ENCODE measurements around the gene CMTM3. TPM values are rescaled to one million over a fixed set of nuclear protein-coding genes. Genes with fewer than 3 reads are reported as not detected.

CMTM3 gene
- total and polyA plus RNA-seq, 12 donors, result 6.6 to 19.9 (median 7.9) TPM

- no peak for TF ChIP-seq CTCF (IDR thresholded peaks at IDR 0.05)
- H3K27ac ChIP-seq, result no peak overlapping the region
- DNase-seq (no peak), ATAC-seq (no peak)
- no peaks in the 10 kb centered on the region for H3K9me3 ChIP-seq
- peaks cover 0 to 6% (median 0%) of the 10 kb centered on the region in 9 donors for H3K36me3 ChIP-seq
- intact Hi-C loops (cut with DNase I), result no loop called here
- H3K4me1 ChIP-seq, result peaks cover 0 to 7% (median 0%) of the 10 kb centered on the region in 9 donors
- no peaks in the 10 kb centered on the region for H3K27me3 ChIP-seq
- no peak overlapping the region for H3K4me3 ChIP-seq
- WGBS, 2 donors, result 88 to 91% methylated on average over 6 of the region's 6 CpGs
Observed at GRCh38 chr16:66639091-66639885, 34.8 kb downstream of the CMTM3 start.

DNA sequence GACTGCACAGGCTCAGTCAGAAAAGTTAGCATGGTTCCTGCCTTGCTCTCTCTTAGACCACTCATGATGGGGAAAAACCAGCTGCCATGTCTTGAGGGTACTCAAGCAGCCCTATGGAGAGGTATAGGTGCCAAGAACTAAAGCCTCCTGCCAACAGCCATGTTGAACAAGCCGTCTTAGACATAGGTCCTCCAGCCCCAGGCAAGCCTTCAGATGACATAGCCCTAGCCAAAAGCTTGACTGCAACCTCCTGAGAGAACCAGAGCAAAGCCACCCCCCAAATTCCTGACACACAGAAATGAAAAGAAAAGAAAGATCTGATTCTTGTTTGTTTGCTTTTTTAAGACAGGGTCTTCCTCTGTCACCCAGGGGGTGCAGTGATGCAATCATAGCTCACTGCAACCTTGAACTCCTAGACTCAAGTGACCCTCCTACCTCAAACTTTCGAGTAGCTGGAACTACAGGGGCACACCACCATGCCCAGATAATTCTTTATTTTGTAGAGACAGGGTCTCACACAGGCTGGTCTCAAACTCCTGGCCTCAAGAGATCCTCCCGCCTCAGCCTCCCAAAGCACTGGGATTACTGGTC is 36.3 kb downstream of the CMTM3 start:
- intact Hi-C loops (cut with DNase I), result no loop called here
- H3K27ac ChIP-seq, result no peak overlapping the region
- 95 to 97% methylated on average over 3 of the region's 3 CpGs for WGBS, 2 donors
- TF ChIP-seq CTCF (IDR thresholded peaks at IDR 0.05), result no peak
- ATAC-seq (no peak), DNase-seq (no peak)
- no peaks in the 10 kb centered on the region for H3K36me3 ChIP-seq
- H3K9me3 ChIP-seq, result no peaks in the 10 kb centered on the region
- H3K4me3 ChIP-seq, result no peak overlapping the region
- peaks cover 0 to 6% (median 0%) of the 10 kb centered on the region in 9 donors for H3K4me1 ChIP-seq
- H3K27me3 ChIP-seq, result no peaks in the 10 kb centered on the region

DNA sequence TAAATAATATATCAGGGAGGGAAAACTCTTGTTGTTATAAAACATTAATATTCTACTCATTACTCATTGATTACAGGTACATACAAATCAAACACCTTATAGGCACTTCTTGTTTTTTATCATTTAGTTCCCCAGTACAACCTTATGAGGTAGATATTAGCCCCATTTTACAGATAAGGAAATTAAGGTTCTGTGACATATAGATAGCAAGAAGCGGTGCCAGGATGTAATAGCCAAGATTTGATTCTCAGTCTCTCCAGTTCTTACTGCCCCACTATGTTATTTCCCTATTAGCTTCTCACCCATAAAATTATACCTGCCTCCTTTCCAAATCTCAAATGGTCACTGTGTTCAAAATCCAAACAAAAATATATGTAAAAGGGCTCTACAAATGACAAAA is 36.9 kb downstream of the CMTM3 start:
- peaks cover 0 to under 1% (median 0%) of the 10 kb centered on the region in 9 donors for H3K4me1 ChIP-seq
- no peak for DNase-seq
- H3K27me3 ChIP-seq, result no peaks in the 10 kb centered on the region
- no peak for ATAC-seq
- TF ChIP-seq CTCF (IDR thresholded peaks at IDR 0.05), result no peak
- 95 to 96% methylated on average over 1 of the region's 1 CpG for WGBS, 2 donors
- H3K4me3 ChIP-seq, result no peak overlapping the region
- intact Hi-C loops (cut with DNase I), result no loop called here
- no peaks in the 10 kb centered on the region for H3K9me3 ChIP-seq
- H3K27ac ChIP-seq, result no peak overlapping the region
- H3K36me3 ChIP-seq, result no peaks in the 10 kb centered on the region

DNA sequence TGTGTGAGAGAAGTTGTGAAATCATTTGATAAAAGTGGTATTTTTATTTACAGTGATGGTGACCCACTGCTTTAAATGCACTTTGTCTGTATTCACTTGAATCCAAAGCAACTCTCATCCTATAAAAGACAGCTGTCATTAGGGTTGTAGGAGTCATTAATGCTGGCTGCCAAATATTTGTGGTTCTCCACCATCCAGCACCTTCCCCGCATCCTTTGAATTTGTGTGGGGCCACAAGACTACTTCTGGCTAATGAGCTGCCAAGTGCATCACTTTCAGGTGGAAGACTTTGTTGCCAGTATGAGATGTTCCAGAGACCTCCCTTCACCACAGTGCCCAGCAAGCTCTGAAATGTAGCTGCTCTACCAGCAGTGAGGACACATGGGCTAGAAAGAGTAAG is 43.4 kb downstream of the CMTM3 start:
- TF ChIP-seq CTCF (IDR thresholded peaks at IDR 0.05), result no peak
- H3K4me3 ChIP-seq, result no peak overlapping the region
- intact Hi-C loops (cut with DNase I), result no loop called here
- H3K36me3 ChIP-seq, result no peaks in the 10 kb centered on the region
- H3K27ac ChIP-seq, result no peak overlapping the region
- H3K9me3 ChIP-seq, result no peaks in the 10 kb centered on the region
- 100% methylated on average over 1 of the region's 1 CpG for WGBS, 2 donors
- DNase-seq, result no peak
- ATAC-seq, result no peak
- H3K4me1 ChIP-seq, result peaks cover 0 to 25% (median 4%) of the 10 kb centered on the region in 9 donors
- H3K27me3 ChIP-seq, result no peaks in the 10 kb centered on the region
